Endodermal cell (in vitro differentiated cells): ENCODE results near the gene ARTN. TPM values are rescaled to one million over a fixed set of nuclear protein-coding genes. Genes with fewer than 3 reads are reported as not detected.

Experiments used
- DNase-seq: peaks from one replicate; pipeline ENCODE4 v3.0.0-alpha.2; 2017
- H3K27ac ChIP-seq: 2 replicates; pipeline ENCODE4 v1.5.1; 2013; ENCODE audit warnings: mild to moderate bottlenecking, low read depth, low read length, moderate library complexity
- H3K27me3 ChIP-seq: 2 replicates; pipeline ENCODE4 v1.6.1; 2013; ENCODE audit warnings: mild to moderate bottlenecking, low read length, moderate library complexity; ENCODE audit not compliant: insufficient read depth, control insufficient read depth, poor library complexity, severe bottlenecking
- H3K36me3 ChIP-seq: 2 replicates; pipeline ENCODE4 v1.7.0; 2013; ENCODE audit warnings: mild to moderate bottlenecking, low read length, moderate library complexity; ENCODE audit not compliant: control insufficient read depth, insufficient read depth
- H3K4me1 ChIP-seq: one replicate; pipeline ENCODE4 v1.7.0; 2013; ENCODE audit warnings: low read length; ENCODE audit not compliant: control insufficient read depth, insufficient read depth
- H3K4me3 ChIP-seq: 2 replicates; pipeline ENCODE4 v1.5.1; 2013; ENCODE audit warnings: mild to moderate bottlenecking, low read length, moderate library complexity
- H3K9ac ChIP-seq: 2 replicates; pipeline ENCODE4 v1.6.1; 2013; ENCODE audit warnings: mild to moderate bottlenecking, low read length, moderate library complexity; ENCODE audit not compliant: poor library complexity, severe bottlenecking; ENCODE audit errors: extremely low read depth
- H3K9me3 ChIP-seq: 2 replicates; pipeline ENCODE4 v1.6.1; 2013; ENCODE audit warnings: mild to moderate bottlenecking, low read length, moderate library complexity; ENCODE audit not compliant: control insufficient read depth
- H3K27ac Mint-ChIP-seq: 2 replicates; pipeline ENCODE4 v1.8.0; 2020; ENCODE audit warnings: mixed read lengths
- H3K27me3 Mint-ChIP-seq: 2 replicates; pipeline ENCODE4 v1.8.0; 2021; ENCODE audit warnings: mild to moderate bottlenecking, mixed read lengths; ENCODE audit not compliant: insufficient read depth
- H3K36me3 Mint-ChIP-seq: 2 replicates; pipeline ENCODE4 v1.8.0; 2020; ENCODE audit warnings: low read depth, mixed read lengths
- H3K4me1 Mint-ChIP-seq: 2 replicates; pipeline ENCODE4 v1.8.0; 2020; ENCODE audit warnings: mixed read lengths
- H3K4me3 Mint-ChIP-seq: 2 replicates; pipeline ENCODE4 v1.8.0; 2020; ENCODE audit warnings: mild to moderate bottlenecking, moderate library complexity, mixed read lengths
- H3K9me3 Mint-ChIP-seq: 2 replicates; pipeline ENCODE4 v1.8.0; 2020; ENCODE audit warnings: mild to moderate bottlenecking, mixed read lengths
- CTCF ChIP-seq: fragments of 200-600 bp; sonication (generic); conservative IDR thresholded peaks from 2 replicates; pipeline ENCODE4 v1.5.0; 2021; ENCODE audit warnings: antibody characterized with exemption, mild to moderate bottlenecking
- WGBS, 2 experiments: methylation state at CpG; one replicate each; pipeline versions ENCODE4 v1.1.5 to v1.1.7; 2013; ENCODE audit warnings: missing lambda C conversion rate in 2 of 2, mixed read lengths in 1 of 2; ENCODE audit not compliant: insufficient coverage in 1 of 2, insufficient read length in 1 of 2; 5-methylcytosine and 5-hydroxymethylcytosine counted together
- total RNA-seq, 2 donors: library from RNA; stranded (reverse); fragmentation: NEBNext Ultra II Directional in 1 of 2; extraction: Animal tissue kit (Norgen Biotek cat#: 25700) in 1 of 2; gene quantifications; 2 replicates in 1 of 2; 3 replicates in 1 of 2; pipeline ENCODE4 v1.2.1, GENCODE V29; 2021

ARTN gene
- total RNA-seq, 2 donors from 2014 or later: 3.3 to 4.4 TPM

GRCh38 chr1:43985984-43986595 is 52.5 kb downstream of the ARTN start:
- H3K4me1 ChIP-seq: no peaks in the 10 kb centered on the region
- no peak overlapping the region for H3K27ac ChIP-seq
- no peak overlapping the region for H3K4me3 ChIP-seq
- H3K27me3 ChIP-seq: no peaks in the 10 kb centered on the region
- DNase-seq: no peak
- H3K36me3 ChIP-seq: peaks cover 16% of the 10 kb centered on the region
- H3K27ac Mint-ChIP-seq: no peak overlapping the region
- H3K9me3 Mint-ChIP-seq: no peaks in the 10 kb centered on the region
- H3K4me1 Mint-ChIP-seq: peaks cover 22% of the 10 kb centered on the region
- peaks cover 26% of the 10 kb centered on the region for H3K36me3 Mint-ChIP-seq
- H3K9me3 ChIP-seq: no peaks in the 10 kb centered on the region
- no peak for TF ChIP-seq CTCF
- H3K9ac ChIP-seq: no peak overlapping the region
- H3K27me3 Mint-ChIP-seq: no peaks in the 10 kb centered on the region
- 91 to 97% methylated on average over 4 of the region's 4 CpGs for WGBS, 2 experiments
- H3K4me3 Mint-ChIP-seq: no peak overlapping the region

- H3K9me3 ChIP-seq: no peaks in the 10 kb centered on the region
- 81 to 100% methylated on average over 1 to 6 of the region's 6 CpGs for WGBS, 2 experiments
- no peak overlapping the region for H3K9ac ChIP-seq
- Mint-ChIP-seq H3K27me3 (no peaks in the 10 kb centered on the region), H3K27ac (peak overlapping the region; percentile 40), H3K4me3 (no peak overlapping the region), H3K36me3 (peaks cover 26% of the 10 kb centered on the region), H3K4me1 (peaks cover 22% of the 10 kb centered on the region), H3K9me3 (no peaks in the 10 kb centered on the region)
- no peaks in the 10 kb centered on the region for H3K27me3 ChIP-seq
- H3K4me3 ChIP-seq: no peak overlapping the region
- H3K27ac ChIP-seq: no peak overlapping the region
- peak; percentile 31 for TF ChIP-seq CTCF
- no peaks in the 10 kb centered on the region for H3K4me1 ChIP-seq
- no peak for DNase-seq
- H3K36me3 ChIP-seq: peaks cover 16% of the 10 kb centered on the region
These were observed 53.1 kb downstream of the ARTN start for GRCh38 chr1:43986712-43987111.

Other genes starting within 250 kb of the ARTN start
- gene ST3GAL3, start 226.3 kb upstream of the ARTN start, total RNA-seq: 10 to 100 TPM; 15.5 to 15.9 TPM
- 10 to 100 TPM; 18.6 to 21.5 TPM for gene IPO13, start 13.1 kb downstream of the ARTN start, total RNA-seq
- gene DPH2, start 36.2 kb downstream of the ARTN start, total RNA-seq: 10 to 100 TPM; 28.5 to 31.3 TPM
- 100 to 1,000 TPM; 108 to 116 TPM for gene ATP6V0B, start 41.2 kb downstream of the ARTN start, total RNA-seq
- gene B4GALT2, start 45.4 kb downstream of the ARTN start, total RNA-seq: 10 to 100 TPM; 62.7 to 72.7 TPM
- gene CCDC24, start 57.8 kb downstream of the ARTN start, total RNA-seq: 10 to 100 TPM; 26.6 to 31.1 TPM
- gene SLC6A9, start 97.7 kb downstream of the ARTN start, total RNA-seq: 10 to 100 TPM in 1 of 2 donors, 1 to 10 TPM in 1; 5.7 to 11.4 TPM
- gene KLF17, start 185.0 kb downstream of the ARTN start, total RNA-seq: not detected
- not detected for gene KLF18, start 207.8 kb downstream of the ARTN start, total RNA-seq